GM10266 (cell line): ENCODE measurements around the gene LPAR3.

ENCODE experiments used
- DNase-seq: peaks from one replicate; pipeline ENCODE4 v3.0.0; 2012; ENCODE audit errors: extremely low spot score
- TF ChIP-seq, protein P1 (sequence below): IDR thresholded peaks from 2 replicates; pipeline ENCODE4 v1.5.1; 2012; ENCODE audit warnings: mild to moderate bottlenecking, low read depth; ENCODE audit not compliant: control insufficient read depth, insufficient read depth; ENCODE audit errors: missing control alignments

Gene LPAR3

DNA sequence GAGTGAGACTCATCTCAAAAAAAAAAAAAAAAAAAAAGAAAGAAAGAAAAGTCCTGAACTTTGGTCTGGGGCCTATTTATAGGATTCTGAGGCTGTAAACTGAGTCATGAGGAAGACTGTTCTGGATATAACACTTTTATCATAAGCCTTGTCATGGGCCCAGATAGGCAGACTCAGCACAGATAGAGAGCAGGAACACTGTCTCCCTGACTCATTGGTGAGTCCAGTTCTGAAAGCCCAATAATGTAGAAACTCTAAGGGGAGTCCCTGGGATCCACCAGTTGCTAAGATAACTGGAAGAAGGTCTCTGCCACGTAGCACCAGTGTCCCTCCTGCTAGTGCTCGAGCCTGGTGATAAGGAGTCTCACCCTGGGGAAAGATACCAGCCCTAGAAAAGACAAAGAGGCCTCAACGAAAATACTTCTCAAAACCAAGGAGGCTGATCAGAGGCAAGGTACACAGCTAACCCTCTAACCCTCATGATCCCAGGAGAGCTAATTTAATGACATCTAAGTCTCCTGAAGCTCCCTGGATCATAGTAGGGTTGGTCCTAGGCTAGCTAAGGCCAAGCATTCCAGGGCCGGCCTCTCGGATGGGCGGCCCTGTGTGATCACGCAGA lies 43.5 kb downstream of the LPAR3 start:
- no peak for DNase-seq
- TF ChIP-seq, protein P1, sequence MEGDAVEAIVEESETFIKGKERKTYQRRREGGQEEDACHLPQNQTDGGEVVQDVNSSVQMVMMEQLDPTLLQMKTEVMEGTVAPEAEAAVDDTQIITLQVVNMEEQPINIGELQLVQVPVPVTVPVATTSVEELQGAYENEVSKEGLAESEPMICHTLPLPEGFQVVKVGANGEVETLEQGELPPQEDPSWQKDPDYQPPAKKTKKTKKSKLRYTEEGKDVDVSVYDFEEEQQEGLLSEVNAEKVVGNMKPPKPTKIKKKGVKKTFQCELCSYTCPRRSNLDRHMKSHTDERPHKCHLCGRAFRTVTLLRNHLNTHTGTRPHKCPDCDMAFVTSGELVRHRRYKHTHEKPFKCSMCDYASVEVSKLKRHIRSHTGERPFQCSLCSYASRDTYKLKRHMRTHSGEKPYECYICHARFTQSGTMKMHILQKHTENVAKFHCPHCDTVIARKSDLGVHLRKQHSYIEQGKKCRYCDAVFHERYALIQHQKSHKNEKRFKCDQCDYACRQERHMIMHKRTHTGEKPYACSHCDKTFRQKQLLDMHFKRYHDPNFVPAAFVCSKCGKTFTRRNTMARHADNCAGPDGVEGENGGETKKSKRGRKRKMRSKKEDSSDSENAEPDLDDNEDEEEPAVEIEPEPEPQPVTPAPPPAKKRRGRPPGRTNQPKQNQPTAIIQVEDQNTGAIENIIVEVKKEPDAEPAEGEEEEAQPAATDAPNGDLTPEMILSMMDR = no peak

DNA sequence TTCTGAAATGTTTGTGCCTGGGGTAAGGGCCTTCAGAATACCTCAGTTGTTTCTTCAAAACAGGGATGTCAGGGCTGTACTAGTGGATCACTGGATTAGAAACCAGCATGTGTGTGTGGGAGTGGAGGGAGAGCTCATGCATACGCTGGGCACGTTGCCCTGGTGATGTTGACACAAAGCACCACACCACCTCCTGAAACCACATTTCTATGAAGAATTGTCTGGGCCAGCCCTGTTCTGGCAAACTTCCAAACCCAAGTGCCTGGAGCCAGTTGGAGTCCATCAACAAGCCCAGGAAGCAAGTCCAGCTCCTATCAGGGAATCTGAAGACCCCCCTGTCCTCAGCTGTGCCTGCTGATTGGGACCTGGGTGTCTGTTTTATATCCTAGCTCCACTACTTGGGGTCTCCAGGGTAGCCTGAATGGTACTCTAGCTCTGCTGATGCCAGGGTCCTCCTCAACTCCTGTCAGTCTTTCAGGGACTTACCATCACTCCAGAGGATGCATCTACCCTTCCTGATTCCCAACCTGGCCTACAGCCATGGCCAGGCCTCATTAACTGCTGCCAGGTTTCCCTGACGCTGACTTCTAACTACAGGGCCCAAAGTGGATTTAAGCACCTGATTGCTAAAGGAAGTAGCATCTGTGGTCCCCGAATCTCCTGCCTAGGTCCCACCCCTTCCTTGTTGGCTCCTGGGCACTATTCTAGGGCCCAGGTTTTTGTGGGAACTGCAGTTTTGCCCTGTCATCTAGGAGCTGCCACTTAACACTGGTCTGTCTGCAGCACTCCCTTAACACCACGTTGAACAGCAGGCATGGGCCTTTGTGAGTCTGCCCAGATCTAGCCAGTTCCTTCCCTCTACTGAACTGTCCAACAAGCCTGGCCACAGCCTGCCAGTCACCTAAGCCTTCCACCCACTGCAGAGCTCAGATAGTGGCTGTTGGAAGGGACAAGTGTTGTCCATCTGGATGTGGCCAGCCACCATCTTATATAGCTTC lies 45.5 kb downstream of the LPAR3 start:
- DNase-seq = no peak
- TF ChIP-seq, protein P1 = no peak

DNA sequence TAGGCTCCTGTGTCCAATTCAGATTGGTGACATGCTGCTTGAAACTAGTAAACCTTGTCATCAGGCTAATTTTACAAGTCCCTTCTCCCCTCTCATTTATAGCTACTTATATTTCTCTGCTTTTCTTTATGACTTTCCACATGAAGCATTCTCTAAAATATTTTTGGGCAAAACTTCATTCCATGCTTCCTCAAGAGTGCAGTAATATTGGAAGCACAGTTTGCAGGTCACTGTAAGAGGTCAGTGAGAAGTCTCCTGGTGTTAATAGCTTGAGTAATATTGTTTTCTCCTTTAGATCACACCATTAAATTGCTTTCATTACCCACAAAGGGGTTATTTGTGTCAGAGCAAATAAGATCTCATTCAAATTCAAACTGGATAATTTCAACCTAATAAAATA lies 46.6 kb downstream of the LPAR3 start:
- no peak for DNase-seq

DNA sequence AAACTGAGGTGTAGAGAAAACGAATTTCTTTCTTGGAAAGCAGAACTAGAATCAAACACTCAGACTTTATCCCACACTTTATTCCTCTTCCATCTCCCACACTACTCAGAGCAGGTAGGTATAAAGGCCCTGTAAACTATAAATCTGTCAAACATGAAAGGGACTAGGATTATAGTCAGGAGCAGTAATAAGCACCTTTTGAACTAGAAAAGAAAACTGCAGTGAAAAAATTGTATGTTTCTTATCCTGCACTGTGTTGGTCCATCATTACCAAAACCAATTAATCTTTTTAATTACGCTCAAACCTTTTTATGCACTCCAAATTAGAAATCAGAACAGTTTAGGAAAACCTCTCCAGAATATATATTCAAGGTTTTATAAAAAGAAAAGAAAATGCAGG lies 47.6 kb downstream of the LPAR3 start:
- no peak for DNase-seq
- TF ChIP-seq, protein P1 = no peak

More for the DNA sequence above, 46.6 kb downstream of the LPAR3 start:
- TF ChIP-seq, protein P1 = no peak

DNA sequence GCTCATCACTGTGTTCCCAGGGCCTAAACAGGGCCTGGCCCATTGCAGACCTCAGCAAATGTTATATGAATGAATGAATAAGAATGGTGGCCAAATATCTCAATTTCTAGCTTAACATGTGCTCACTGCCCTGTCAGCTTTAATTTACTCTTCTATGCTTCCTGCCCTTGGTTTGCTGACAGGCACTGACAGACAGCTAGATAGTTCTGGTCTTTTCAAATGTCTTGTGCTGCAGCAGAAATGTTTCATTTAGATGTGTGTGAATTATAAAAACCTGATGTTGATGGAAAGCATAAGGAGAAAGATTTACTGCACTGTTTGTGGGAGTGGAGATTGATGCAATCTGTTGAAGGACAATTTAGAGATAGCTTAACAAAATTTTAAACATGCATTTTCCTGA lies 48.9 kb downstream of the LPAR3 start:
- DNase-seq = no peak
- TF ChIP-seq, protein P1 = no peak

DNA sequence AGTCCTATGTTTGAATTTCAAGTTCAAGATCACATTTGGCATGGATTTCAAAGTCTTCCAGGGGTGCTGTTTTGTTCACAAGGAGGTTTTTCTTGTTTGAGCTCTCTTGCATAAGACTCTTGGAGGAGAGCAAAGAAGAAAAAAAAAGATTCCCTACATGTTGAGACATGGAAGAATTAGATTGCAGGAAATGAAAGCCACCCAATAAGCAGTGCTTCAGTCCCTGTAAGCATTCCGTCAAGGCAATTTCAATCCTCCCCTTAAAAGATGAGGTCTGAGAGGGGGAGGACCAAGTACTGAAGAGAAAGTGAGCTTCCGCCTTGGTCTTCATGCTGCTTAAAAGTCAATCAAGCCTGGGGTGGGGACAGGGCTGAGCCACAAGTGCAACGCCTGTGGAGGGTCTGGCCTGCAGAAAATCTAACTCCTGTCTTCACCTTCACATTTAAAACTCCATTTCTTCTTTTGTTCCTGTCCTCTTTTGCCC lies 50.2 kb downstream of the LPAR3 start:
- TF ChIP-seq, protein P1 = no peak
- no peak for DNase-seq
